K562 (cell line): ENCODE data around the gene ACER3. TPM values are rescaled to one million over a fixed set of nuclear protein-coding genes. Genes with fewer than 3 reads are reported as not detected.
A peak's percentile ranks its signal among the peaks of the same experiment; 100 is the strongest.

Experiments
- ARHGAP35 ChIP-seq: fragments of 450-650 bp; IDR thresholded peaks from 2 replicates; pipeline ENCODE4 v1.6.1; 2018; ENCODE audit not compliant: partially characterized antibody
- CTBP1 ChIP-seq: fragments of 450-650 bp; IDR thresholded peaks from 2 replicates; pipeline ENCODE4 v1.6.1; 2016; ENCODE audit warnings: borderline replicate concordance
- DPF2 ChIP-seq: fragments of 450-650 bp; IDR thresholded peaks from 2 replicates; pipeline ENCODE4 v1.6.1; 2016
- FOXK2 ChIP-seq, 2 experiments: fragments of 450-650 bp; IDR thresholded peaks in 1 of 2; conservative IDR thresholded peaks in 1 of 2; 2 replicates each; pipeline ENCODE4 v1.6.1; 2016; ENCODE audit warnings: low read depth in 2 of 2, mild to moderate bottlenecking in 1 of 2
- JUN ChIP-seq, 2 experiments: sonication (generic) in 1 of 2; formaldehyde crosslinking in 1 of 2; IDR thresholded peaks; 2 replicates each; pipeline versions ENCODE4 v1.6.1 to v1.8.0; 2012 to 2022; ENCODE audit warnings: borderline replicate concordance in 2 of 2, mild to moderate bottlenecking in 2 of 2, improper control_type of control experiment in 1 of 2, low read depth in 1 of 2, low read length in 1 of 2, missing genetic modification reagents in 1 of 2
- MAFF ChIP-seq: IDR thresholded peaks from 2 replicates; pipeline ENCODE4 v1.6.1; 2012; ENCODE audit warnings: low read length, improper control_type of control experiment
- MTA1 ChIP-seq: fragments of 450-650 bp; IDR thresholded peaks from 2 replicates; pipeline ENCODE4 v1.6.1; 2017; ENCODE audit warnings: borderline replicate concordance
- NR4A1 ChIP-seq, 2 experiments: fragments of 250-450 bp in 1 of 2; fragments of 450-650 bp in 1 of 2; sonication (Bioruptor Pico) in 1 of 2; IDR thresholded peaks; 2 replicates each; pipeline versions ENCODE4 v1.4.0 to v1.6.1; 2016 to 2020; ENCODE audit warnings: mild to moderate bottlenecking in 2 of 2, missing compliant biosample characterization in 1 of 2, missing genetic modification characterization in 1 of 2, moderate library complexity in 1 of 2
- POLR3G ChIP-seq: IDR thresholded peaks from 2 replicates; pipeline ENCODE4 v1.6.1; 2011; ENCODE audit not compliant: insufficient read length, insufficient replicate concordance; ENCODE audit errors: extremely low read depth
- RBFOX2 ChIP-seq: fragments of 200-400 bp; formaldehyde crosslinking; IDR thresholded peaks from 2 replicates; pipeline ENCODE4 v1.6.1; 2017; ENCODE audit warnings: low read depth, mild to moderate bottlenecking, low read length, moderate library complexity
- SMARCE1 ChIP-seq: fragments of 450-650 bp; IDR thresholded peaks from 2 replicates; pipeline ENCODE4 v1.7.1; 2016; ENCODE audit warnings: mild to moderate bottlenecking
- SRSF7 ChIP-seq: fragments of 200-400 bp; formaldehyde crosslinking; optimal IDR thresholded peaks from 2 replicates; pipeline ENCODE3; 2017; ENCODE audit warnings: mild to moderate bottlenecking, low read depth, low read length
- ZBTB1 ChIP-seq: sonication (generic); formaldehyde crosslinking; IDR thresholded peaks from 2 replicates; pipeline ENCODE4 v1.8.1; 2023; ENCODE audit warnings: missing genetic modification reagents, low read depth, mild to moderate bottlenecking, borderline replicate concordance
- ZEB2 ChIP-seq: fragments of 450-650 bp; IDR thresholded peaks from 2 replicates; pipeline ENCODE4 v1.6.1; 2016
- ZNF253 ChIP-seq: fragments of 250-450 bp; sonication (Bioruptor Pico); conservative IDR thresholded peaks from 2 replicates; pipeline ENCODE4 v1.6.1; 2021; ENCODE audit warnings: mild to moderate bottlenecking
- ZNF445 ChIP-seq: fragments of 250-450 bp; sonication (Bioruptor Pico); IDR thresholded peaks from 2 replicates; pipeline ENCODE4 v1.4.0; 2020; ENCODE audit warnings: low read depth, mild to moderate bottlenecking, moderate library complexity
- ZNF507 ChIP-seq: conservative IDR thresholded peaks from 2 replicates; pipeline ENCODE4 v1.6.1; 2017; ENCODE audit warnings: missing genetic modification characterization, missing compliant biosample characterization
- polyA plus RNA-seq, 8 experiments: library from polyadenylated mRNA; depleted of rRNA in 4 of 8; stranded (reverse) in 5 of 8; unstranded in 3 of 8; fragments of >200 nt; fragmentation: Nextera tagmentation in 2 of 8; fragmentation: Illumina TruSeq in 1 of 8; extraction: Ambion mirVana in 2 of 8; extraction: Trizol in 1 of 8; gene quantifications; 2 replicates each; pipeline versions ENCODE4 v1.2.1 to v1.2.3, GENCODE V29; 2011 to 2014; ENCODE audit warnings: inconsistent platforms in 1 of 8, missing spikeins in 1 of 8
- total RNA-seq, 7 experiments: library from RNA; depleted of rRNA in 6 of 7; stranded (reverse); fragments of >200 nt in 6 of 7; fragmentation: Illumina TruSeq in 2 of 7; extraction: Trizol in 2 of 7; gene quantifications; 2 replicates each; pipeline versions ENCODE4 v1.2.1 to v1.2.3, GENCODE V29; 2011 to 2021; ENCODE audit warnings: low replicate concordance in 1 of 7
- TF ChIP-seq, protein P1 (sequence below), 2 experiments: fragments of 450-650 bp; formaldehyde crosslinking in 1 of 2; IDR thresholded peaks; 2 replicates each; pipeline versions ENCODE4 v1.4.0 to v1.6.1; 2014 to 2020; ENCODE audit warnings: mild to moderate bottlenecking in 2 of 2, borderline replicate concordance in 1 of 2, low read depth in 1 of 2
- TF ChIP-seq, protein P2 (sequence below), 2 experiments: fragments of 450-650 bp; IDR thresholded peaks; 2 replicates each; pipeline ENCODE4 v1.6.1; 2016

ACER3 gene
- total and polyA plus RNA-seq, 9 of the 15 experiments (the other 6 are each of a cell fraction or from before 2014, with no cell fraction given) = 2.0 to 23.8 (median 9.5) TPM

GRCh38 chr11:76823481-76824028 is 37.2 kb upstream of the ACER3 start (continued):
- 0 out of 2 replicates have a peak, but pooled peaks have one; percentile 23 for TF ChIP-seq MAFF
- peak; percentile 32; the same call in 1 of the 2 replicates for TF ChIP-seq ZEB2
- peak; percentile 18; the same call in 1 of the 2 replicates for TF ChIP-seq DPF2
- peak; percentile 77 for TF ChIP-seq CTBP1
- TF ChIP-seq POLR3G = no peak
- peak; percentile 6; the same call in 1 of the 2 replicates for TF ChIP-seq JUN (IDR thresholded peaks at IDR 0.05; ENCODE audit: borderline replicate concordance, low read depth, low read length)
- no peak for TF ChIP-seq JUN (CRISPR knock-in tag; IDR thresholded peaks at IDR 0.05; ENCODE audit: borderline replicate concordance)
- TF ChIP-seq RBFOX2 = peak; percentile 25; the same call in 1 of the 2 replicates
- TF ChIP-seq ZNF445 = no peak
- TF ChIP-seq ZBTB1 (CRISPR knock-in tag) = no peak
- TF ChIP-seq SRSF7 = no peak
- no peak for TF ChIP-seq ARHGAP35
- TF ChIP-seq, protein P1, sequence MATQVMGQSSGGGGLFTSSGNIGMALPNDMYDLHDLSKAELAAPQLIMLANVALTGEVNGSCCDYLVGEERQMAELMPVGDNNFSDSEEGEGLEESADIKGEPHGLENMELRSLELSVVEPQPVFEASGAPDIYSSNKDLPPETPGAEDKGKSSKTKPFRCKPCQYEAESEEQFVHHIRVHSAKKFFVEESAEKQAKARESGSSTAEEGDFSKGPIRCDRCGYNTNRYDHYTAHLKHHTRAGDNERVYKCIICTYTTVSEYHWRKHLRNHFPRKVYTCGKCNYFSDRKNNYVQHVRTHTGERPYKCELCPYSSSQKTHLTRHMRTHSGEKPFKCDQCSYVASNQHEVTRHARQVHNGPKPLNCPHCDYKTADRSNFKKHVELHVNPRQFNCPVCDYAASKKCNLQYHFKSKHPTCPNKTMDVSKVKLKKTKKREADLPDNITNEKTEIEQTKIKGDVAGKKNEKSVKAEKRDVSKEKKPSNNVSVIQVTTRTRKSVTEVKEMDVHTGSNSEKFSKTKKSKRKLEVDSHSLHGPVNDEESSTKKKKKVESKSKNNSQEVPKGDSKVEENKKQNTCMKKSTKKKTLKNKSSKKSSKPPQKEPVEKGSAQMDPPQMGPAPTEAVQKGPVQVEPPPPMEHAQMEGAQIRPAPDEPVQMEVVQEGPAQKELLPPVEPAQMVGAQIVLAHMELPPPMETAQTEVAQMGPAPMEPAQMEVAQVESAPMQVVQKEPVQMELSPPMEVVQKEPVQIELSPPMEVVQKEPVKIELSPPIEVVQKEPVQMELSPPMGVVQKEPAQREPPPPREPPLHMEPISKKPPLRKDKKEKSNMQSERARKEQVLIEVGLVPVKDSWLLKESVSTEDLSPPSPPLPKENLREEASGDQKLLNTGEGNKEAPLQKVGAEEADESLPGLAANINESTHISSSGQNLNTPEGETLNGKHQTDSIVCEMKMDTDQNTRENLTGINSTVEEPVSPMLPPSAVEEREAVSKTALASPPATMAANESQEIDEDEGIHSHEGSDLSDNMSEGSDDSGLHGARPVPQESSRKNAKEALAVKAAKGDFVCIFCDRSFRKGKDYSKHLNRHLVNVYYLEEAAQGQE (IDR thresholded peaks at IDR 0.05; ENCODE audit: borderline replicate concordance) = peak; percentile 26
- TF ChIP-seq, protein P1 (CRISPR knock-in tag; IDR thresholded peaks at IDR 0.05; ENCODE audit: low read depth) = no peak
- peak; percentile 66 for TF ChIP-seq MTA1
- peak; percentile 41 for TF ChIP-seq SMARCE1
- TF ChIP-seq ZNF507 (tag) = no peak
- TF ChIP-seq FOXK2 (conservative IDR thresholded peaks at IDR 0.05 in 1 of 2, IDR thresholded peaks at IDR 0.05 in 1 of 2; ENCODE audit: low read depth in 2 of 2) = peak in 1 of 2 experiments; percentile 25; a peak in 1 of 4 replicates
- TF ChIP-seq, protein P2, sequence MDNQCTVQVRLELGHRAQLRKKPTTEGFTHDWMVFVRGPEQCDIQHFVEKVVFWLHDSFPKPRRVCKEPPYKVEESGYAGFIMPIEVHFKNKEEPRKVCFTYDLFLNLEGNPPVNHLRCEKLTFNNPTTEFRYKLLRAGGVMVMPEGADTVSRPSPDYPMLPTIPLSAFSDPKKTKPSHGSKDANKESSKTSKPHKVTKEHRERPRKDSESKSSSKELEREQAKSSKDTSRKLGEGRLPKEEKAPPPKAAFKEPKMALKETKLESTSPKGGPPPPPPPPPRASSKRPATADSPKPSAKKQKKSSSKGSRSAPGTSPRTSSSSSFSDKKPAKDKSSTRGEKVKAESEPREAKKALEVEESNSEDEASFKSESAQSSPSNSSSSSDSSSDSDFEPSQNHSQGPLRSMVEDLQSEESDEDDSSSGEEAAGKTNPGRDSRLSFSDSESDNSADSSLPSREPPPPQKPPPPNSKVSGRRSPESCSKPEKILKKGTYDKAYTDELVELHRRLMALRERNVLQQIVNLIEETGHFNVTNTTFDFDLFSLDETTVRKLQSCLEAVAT (IDR thresholded peaks at IDR 0.05) = peak in 1 of 2 experiments; percentile 43; a peak in 1 of 4 replicates
- no peak for TF ChIP-seq NR4A1 (CRISPR knock-in tag; IDR thresholded peaks at IDR 0.05)
- TF ChIP-seq NR4A1 (tag; IDR thresholded peaks at IDR 0.05) = peak; percentile 31; the same call in 1 of the 2 replicates
- TF ChIP-seq ZNF253 (CRISPR knock-in tag) = no peak
